Measurements from ENCODE around the gene LYSMD1.
"Not testable (repeated sequence)": the region's sequence is repeated elsewhere in the genome, so short reads cannot be mapped to it uniquely, and the experiment has no call there.

The LYSMD1 gene

GRCh38 chr1:151165738-151166504 is at the start of gene LYSMD1, which contains the start of gene SCNM1:
Gene LYSMD1, minus strand, starts transcription at chr1:151165902. Its CDS starts 644 bp downstream, at chr1:151165258.
Gene SCNM1, plus strand, starts transcription at chr1:151166144. Its CDS starts 9 bp downstream, at chr1:151166153.
- DNase-seq: peak; percentile 99

- no peak for DNase-seq
Measured at GRCh38 chr1:151213560-151213959, 47.9 kb upstream of the LYSMD1 start.

GRCh38 chr1:151211972-151212705 is 46.4 kb upstream of the LYSMD1 start:
- no peak for DNase-seq

- DNase-seq: no peak
Measured at GRCh38 chr1:151210830-151211229, 45.1 kb upstream of the LYSMD1 start.

- not testable (repeated sequence) for DNase-seq
Measured at GRCh38 chr1:151205381-151205965, 39.8 kb upstream of the LYSMD1 start.

GRCh38 chr1:151199873-151200581 is 34.3 kb upstream of the LYSMD1 start:
- peak; percentile 37 for DNase-seq

- DNase-seq: peak; percentile 100
Measured at GRCh38 chr1:151198254-151199127, 32.8 kb upstream of the LYSMD1 start, which contains the start of gene PIP5K1A. Gene PIP5K1A, plus strand, starts transcription at chr1:151198552. Its CDS starts 445 bp downstream, at chr1:151198997.

GRCh38 chr1:151197863-151198253 is 32.2 kb upstream of the LYSMD1 start:
- DNase-seq: peak; percentile 71

- DNase-seq: peak; percentile 93
Measured at GRCh38 chr1:151196292-151196800, 30.6 kb upstream of the LYSMD1 start.

GRCh38 chr1:151194894-151195594 is 29.3 kb upstream of the LYSMD1 start:
- peak; percentile 66 for DNase-seq

- DNase-seq: no peak
Measured at GRCh38 chr1:151193856-151194255, 28.2 kb upstream of the LYSMD1 start.

- no peak for DNase-seq
Measured at GRCh38 chr1:151193304-151193703, 27.6 kb upstream of the LYSMD1 start.

- DNase-seq: no peak
Measured at GRCh38 chr1:151192047-151192446, 26.3 kb upstream of the LYSMD1 start.

GRCh38 chr1:151189637-151190445 is 24.1 kb upstream of the LYSMD1 start, which contains the start of gene VPS72:
Gene VPS72, minus strand, starts transcription at chr1:151190197. Its CDS starts 76 bp downstream, at chr1:151190121.
- peak; percentile 97 for DNase-seq

- not testable (repeated sequence) for DNase-seq
Measured at GRCh38 chr1:151188667-151189066, 23.0 kb upstream of the LYSMD1 start.

GRCh38 chr1:151187205-151187604 is 21.5 kb upstream of the LYSMD1 start:
- no peak for DNase-seq

- DNase-seq: no peak
Measured at GRCh38 chr1:151184211-151184610, 18.5 kb upstream of the LYSMD1 start.

GRCh38 chr1:151176514-151177045 is 10.9 kb upstream of the LYSMD1 start:
- no peak for DNase-seq

GRCh38 chr1:151175863-151176262 is 10.2 kb upstream of the LYSMD1 start, which contains the start of gene TMOD4:
Gene TMOD4, minus strand, starts transcription at chr1:151175981. Its CDS starts 1,106 bp downstream, at chr1:151174875.
- peak; percentile 76 for DNase-seq
